ENCODE data around the gene SMS.

- TF ChIP-seq EZH2 (IDR thresholded peaks at IDR 0.05; ENCODE audit: low read length), result no peak
- TF ChIP-seq, protein P1, sequence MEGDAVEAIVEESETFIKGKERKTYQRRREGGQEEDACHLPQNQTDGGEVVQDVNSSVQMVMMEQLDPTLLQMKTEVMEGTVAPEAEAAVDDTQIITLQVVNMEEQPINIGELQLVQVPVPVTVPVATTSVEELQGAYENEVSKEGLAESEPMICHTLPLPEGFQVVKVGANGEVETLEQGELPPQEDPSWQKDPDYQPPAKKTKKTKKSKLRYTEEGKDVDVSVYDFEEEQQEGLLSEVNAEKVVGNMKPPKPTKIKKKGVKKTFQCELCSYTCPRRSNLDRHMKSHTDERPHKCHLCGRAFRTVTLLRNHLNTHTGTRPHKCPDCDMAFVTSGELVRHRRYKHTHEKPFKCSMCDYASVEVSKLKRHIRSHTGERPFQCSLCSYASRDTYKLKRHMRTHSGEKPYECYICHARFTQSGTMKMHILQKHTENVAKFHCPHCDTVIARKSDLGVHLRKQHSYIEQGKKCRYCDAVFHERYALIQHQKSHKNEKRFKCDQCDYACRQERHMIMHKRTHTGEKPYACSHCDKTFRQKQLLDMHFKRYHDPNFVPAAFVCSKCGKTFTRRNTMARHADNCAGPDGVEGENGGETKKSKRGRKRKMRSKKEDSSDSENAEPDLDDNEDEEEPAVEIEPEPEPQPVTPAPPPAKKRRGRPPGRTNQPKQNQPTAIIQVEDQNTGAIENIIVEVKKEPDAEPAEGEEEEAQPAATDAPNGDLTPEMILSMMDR (optimal IDR thresholded peaks at IDR 0.05 in 1 of 3, IDR thresholded peaks at IDR 0.05 in 1 of 3, conservative IDR thresholded peaks at IDR 0.05 in 1 of 3; ENCODE audit: extremely low read depth in 1 of 3, insufficient read depth in 2 of 3, low read length in 3 of 3), result no peak
Observed at GRCh38 chrX:21948897-21949578, 8.5 kb downstream of the SMS start.
